IMR-90 (cell line): Measurements from ENCODE around the gene BIRC5. TPM values are rescaled to one million over a fixed set of nuclear protein-coding genes. Genes with fewer than 3 reads are reported as not detected.

Source experiments
- FOS ChIP-seq: fragments of 150-350 bp; IDR thresholded peaks from 2 replicates; pipeline ENCODE4 v1.6.1; 2016; ENCODE audit warnings: low read depth, low read length
- MAFK ChIP-seq: IDR thresholded peaks from 2 replicates; pipeline ENCODE4 v1.6.1; 2012; ENCODE audit warnings: low read depth, low read length, improper control_type of control experiment
- MAZ ChIP-seq: IDR thresholded peaks from 2 replicates; pipeline ENCODE4 v1.6.1; 2012; ENCODE audit warnings: low read depth, mild to moderate bottlenecking, low read length, improper control_type of control experiment, moderate library complexity, borderline replicate concordance
- MXI1 ChIP-seq: IDR thresholded peaks from 2 replicates; pipeline ENCODE4 v1.6.1; 2012; ENCODE audit warnings: low read depth, mild to moderate bottlenecking, low read length, moderate library complexity, borderline replicate concordance
- POLR2A ChIP-seq: IDR thresholded peaks from 2 replicates; pipeline ENCODE4 v1.6.1; 2012; ENCODE audit warnings: mild to moderate bottlenecking, low read depth, low read length
- RCOR1 ChIP-seq: IDR thresholded peaks from 2 replicates; pipeline ENCODE4 v1.6.1; 2012; ENCODE audit warnings: mild to moderate bottlenecking, low read length, improper control_type of control experiment; ENCODE audit not compliant: insufficient replicate concordance
- polyA plus RNA-seq, 3 experiments: library from polyadenylated mRNA; depleted of rRNA; stranded (reverse); fragments of >200 nt; gene quantifications; 2 replicates each; pipeline ENCODE4 v1.2.3, GENCODE V29; 2012; ENCODE audit warnings: low replicate concordance in 1 of 3
- total RNA-seq: library from RNA; depleted of rRNA; stranded (reverse); fragments of >200 nt; gene quantifications from 2 replicates; pipeline ENCODE4 v1.2.3, GENCODE V29; 2012
- TF ChIP-seq, protein P1 (sequence below): fragments of 150-350 bp; IDR thresholded peaks from 2 replicates; pipeline ENCODE4 v1.6.1; 2016; ENCODE audit warnings: low read depth, mild to moderate bottlenecking, low read length, moderate library complexity, borderline replicate concordance

The BIRC5 gene
- total and polyA plus RNA-seq, 2 of the 4 experiments (the other 2 are of a cell fraction) = 16.6 to 52.7 TPM

DNA sequence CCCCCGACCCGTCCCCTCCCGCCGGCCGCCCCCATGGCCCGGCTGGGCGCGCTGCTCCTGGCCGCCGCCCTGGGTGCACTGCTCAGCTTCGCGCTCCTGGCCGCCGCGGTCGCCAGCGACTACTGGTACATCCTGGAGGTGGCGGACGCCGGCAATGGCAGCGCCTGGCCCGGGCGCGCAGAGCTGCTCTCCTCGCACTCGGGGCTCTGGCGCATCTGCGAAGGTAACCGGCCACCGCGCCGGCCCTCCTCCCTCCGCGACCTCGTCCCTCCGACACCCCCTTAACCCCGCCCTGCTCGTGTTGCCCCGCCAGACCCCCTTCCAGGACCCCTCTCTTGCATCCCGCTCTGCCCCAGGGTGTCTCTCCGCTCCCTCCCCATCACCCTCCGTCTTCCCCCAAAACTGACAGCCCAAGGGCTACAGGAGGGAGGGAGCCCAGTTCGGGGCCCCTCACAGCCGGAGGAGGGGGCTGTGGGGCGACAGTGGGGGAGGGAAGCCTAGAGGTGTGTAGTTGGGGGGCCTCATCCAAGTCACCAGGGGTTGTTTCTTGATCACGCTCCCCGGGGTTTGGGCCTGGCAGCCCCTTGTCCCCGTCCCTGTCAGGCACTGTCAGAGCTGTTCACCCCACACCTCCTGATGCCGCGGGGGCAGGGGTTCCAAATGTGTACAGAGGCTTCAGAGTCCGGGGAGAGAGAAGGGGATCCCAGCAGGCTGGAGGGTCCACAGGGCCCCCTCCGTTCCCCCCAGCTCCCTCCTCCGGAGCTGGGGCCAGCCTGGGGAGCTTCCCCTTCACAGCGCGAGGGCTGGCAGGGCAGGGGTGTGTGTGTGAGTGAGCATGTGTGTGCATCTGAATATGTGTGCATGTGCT is 18.2 kb downstream of the BIRC5 start (continued):
- TF ChIP-seq, protein P1, sequence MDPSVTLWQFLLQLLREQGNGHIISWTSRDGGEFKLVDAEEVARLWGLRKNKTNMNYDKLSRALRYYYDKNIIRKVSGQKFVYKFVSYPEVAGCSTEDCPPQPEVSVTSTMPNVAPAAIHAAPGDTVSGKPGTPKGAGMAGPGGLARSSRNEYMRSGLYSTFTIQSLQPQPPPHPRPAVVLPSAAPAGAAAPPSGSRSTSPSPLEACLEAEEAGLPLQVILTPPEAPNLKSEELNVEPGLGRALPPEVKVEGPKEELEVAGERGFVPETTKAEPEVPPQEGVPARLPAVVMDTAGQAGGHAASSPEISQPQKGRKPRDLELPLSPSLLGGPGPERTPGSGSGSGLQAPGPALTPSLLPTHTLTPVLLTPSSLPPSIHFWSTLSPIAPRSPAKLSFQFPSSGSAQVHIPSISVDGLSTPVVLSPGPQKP = no peak
- no peak for TF ChIP-seq MXI1
- TF ChIP-seq MAFK = no peak
- no peak for TF ChIP-seq RCOR1
- no peak for TF ChIP-seq MAZ
- TF ChIP-seq POLR2A = no peak
- no peak for TF ChIP-seq FOS
